Left lobe of liver (tissue), 2 donors: ENCODE results near the gene OPCML. TPM values are rescaled to one million over a fixed set of nuclear protein-coding genes. Genes with fewer than 3 reads are reported as not detected.
A peak's percentile ranks its signal among the peaks of the same experiment; 100 is the strongest.
"Not testable (repeated sequence)": the region's sequence is repeated elsewhere in the genome, so short reads cannot be mapped to it uniquely, and the experiment has no call there.

Experiments used
- ATAC-seq: fragments of 200-7000 bp; cut with Tn5 transposase; one replicate; pipeline ENCODE4 v1.9.1; 2020; ENCODE audit warnings: mild to moderate bottlenecking, moderate library complexity
- DNase-seq: peaks from one replicate; pipeline ENCODE4 v3.0.0-alpha.2; 2020; ENCODE audit warnings: low spot score
- total RNA-seq: library from RNA; stranded (reverse); gene quantifications from one replicate; pipeline ENCODE4 v1.2.1, GENCODE V29; 2021
- donor health status: DM: no; HTN: no; CAD: no; lungs with moderate emphysema.
- donor health status: DM: no; HTN: yes; CAD: no.

OPCML gene
- total RNA-seq, 1 donor from 2014 or later, result 0.05 TPM

GRCh38 chr11:132438418-132438817 is 1093.9 kb downstream of the OPCML start:
- ATAC-seq, result no peak
- DNase-seq, result no peak

GRCh38 chr11:132430429-132431062 is 1101.8 kb downstream of the OPCML start:
- DNase-seq, result no peak
- no peak for ATAC-seq

- no peak for ATAC-seq
These were observed 1102.6 kb downstream of the OPCML start for GRCh38 chr11:132429685-132430084.

GRCh38 chr11:132427611-132428010 is 1104.7 kb downstream of the OPCML start:
- ATAC-seq, result no peak
- DNase-seq, result no peak

More at GRCh38 chr11:132429685-132430084, 1102.6 kb downstream of the OPCML start:
- DNase-seq, result no peak

- ATAC-seq (no peak), DNase-seq (no peak)
These were observed 1107.9 kb downstream of the OPCML start for GRCh38 chr11:132424433-132424832.

GRCh38 chr11:132423266-132423665 is 1109.0 kb downstream of the OPCML start:
- no peak for DNase-seq
- ATAC-seq, result no peak

GRCh38 chr11:132422722-132423121 is 1109.6 kb downstream of the OPCML start:
- no peak for ATAC-seq
- no peak for DNase-seq

- ATAC-seq, result no peak
These were observed 1110.7 kb downstream of the OPCML start for GRCh38 chr11:132421555-132421954.

GRCh38 chr11:132414451-132414850 is 1117.8 kb downstream of the OPCML start:
- no peak for ATAC-seq

More at GRCh38 chr11:132421555-132421954, 1110.7 kb downstream of the OPCML start:
- no peak for DNase-seq

GRCh38 chr11:132410383-132410782 is 1121.9 kb downstream of the OPCML start:
- ATAC-seq (no peak), DNase-seq (no peak)

More at GRCh38 chr11:132414451-132414850, 1117.8 kb downstream of the OPCML start:
- no peak for DNase-seq

GRCh38 chr11:132409573-132410355 is 1122.5 kb downstream of the OPCML start:
- no peak for DNase-seq
- no peak for ATAC-seq

GRCh38 chr11:132408877-132409276 is 1123.4 kb downstream of the OPCML start:
- DNase-seq (no peak), ATAC-seq (no peak)

GRCh38 chr11:132405728-132406127 is 1126.6 kb downstream of the OPCML start:
- ATAC-seq, result no peak
- no peak for DNase-seq

- DNase-seq (peak; percentile 50), ATAC-seq (peak; percentile 97)
These were observed 1130.1 kb downstream of the OPCML start for GRCh38 chr11:132402071-132402684.

GRCh38 chr11:132396318-132396717 is 1136.0 kb downstream of the OPCML start:
- no peak for ATAC-seq
- DNase-seq, result no peak

- ATAC-seq, result peak; percentile 89
- DNase-seq, result no peak
These were observed 1136.9 kb downstream of the OPCML start for GRCh38 chr11:132395434-132395833.

- ATAC-seq (peak; percentile 18), DNase-seq (peak; percentile 51)
These were observed 1152.8 kb downstream of the OPCML start for GRCh38 chr11:132379540-132379939.

- peak; percentile 80 for ATAC-seq
- no peak for DNase-seq
These were observed 1158.7 kb downstream of the OPCML start for GRCh38 chr11:132373405-132374143.

- not testable (repeated sequence) for DNase-seq, ATAC-seq
These were observed 1162.2 kb downstream of the OPCML start for GRCh38 chr11:132370114-132370513.

GRCh38 chr11:132367293-132367692 is 1165.0 kb downstream of the OPCML start:
- no peak for ATAC-seq
- no peak for DNase-seq

- ATAC-seq (no peak), DNase-seq (no peak)
These were observed 1166.7 kb downstream of the OPCML start for GRCh38 chr11:132365650-132366049.
